HUES6 (cell line): Measurements from ENCODE around the gene ZSWIM1.

ENCODE experiments used
- H3K27ac ChIP-seq: 2 replicates; pipeline ENCODE4 v1.7.0; 2013; ENCODE audit warnings: low read depth, mild to moderate bottlenecking, low read length, inconsistent platforms
- H3K27me3 ChIP-seq: 2 replicates; pipeline ENCODE4 v1.6.1; 2013; ENCODE audit warnings: low read length; ENCODE audit not compliant: control insufficient read depth, insufficient read depth
- H3K36me3 ChIP-seq: 2 replicates; pipeline ENCODE4 v1.6.1; 2013; ENCODE audit warnings: low read length; ENCODE audit not compliant: control insufficient read depth, insufficient read depth
- H3K4me1 ChIP-seq: 2 replicates; pipeline ENCODE4 v1.6.1; 2013; ENCODE audit warnings: low read length; ENCODE audit not compliant: control insufficient read depth, insufficient read depth
- H3K4me3 ChIP-seq: 2 replicates; pipeline ENCODE4 v1.5.1; 2013; ENCODE audit warnings: low read depth, low read length
- H3K9ac ChIP-seq: one replicate; pipeline ENCODE4 v1.6.1; 2013; ENCODE audit warnings: mild to moderate bottlenecking, low read length
- H3K9me3 ChIP-seq: 2 replicates; pipeline ENCODE4 v1.6.1; 2013; ENCODE audit warnings: low read depth, low read length; ENCODE audit not compliant: control insufficient read depth, insufficient read depth

ZSWIM1 gene

DNA sequence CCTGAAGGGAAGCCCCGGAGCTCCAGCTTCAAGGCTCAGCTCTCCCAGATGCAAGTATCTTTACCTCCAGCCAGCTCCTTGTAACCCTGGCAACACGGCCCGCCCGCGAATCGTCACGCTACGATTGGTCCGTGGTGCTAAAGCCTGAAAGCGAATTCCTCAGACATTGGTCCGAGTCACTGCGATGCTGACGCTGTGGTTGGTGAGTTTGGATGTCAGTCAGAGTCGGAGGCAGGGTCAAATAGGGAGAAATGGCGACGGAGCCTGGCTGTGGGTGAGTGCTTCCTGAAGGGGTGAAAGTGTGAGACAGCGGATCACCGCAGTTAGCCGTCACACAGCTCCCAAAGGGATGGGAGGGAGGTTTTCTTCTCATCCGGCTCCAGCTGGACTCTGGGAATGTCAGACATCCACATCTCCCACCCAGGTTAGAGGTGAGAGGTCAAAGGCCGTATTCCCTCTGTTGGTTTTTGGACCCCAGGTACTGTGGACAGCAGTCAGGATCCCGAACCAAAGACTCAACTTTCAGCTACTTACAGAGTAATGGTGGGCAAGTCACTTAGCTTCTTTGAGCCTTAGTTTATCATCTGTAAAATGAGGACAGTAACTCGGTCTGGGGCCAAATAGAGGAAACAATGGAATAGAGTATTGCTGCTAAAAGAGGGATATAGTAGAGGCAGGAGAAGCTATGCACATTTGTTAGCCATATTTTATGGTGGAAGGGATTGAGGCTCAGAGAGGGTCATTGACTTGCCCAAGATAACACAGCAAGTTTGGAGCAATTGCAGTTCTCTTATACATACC is at the start of gene ZSWIM1:
Gene ZSWIM1, plus strand, starts transcription at position 240 of the 801 bp plus-strand sequence. CDS start 1,366 bp downstream, outside the sequence.
- Histone ChIP-seq H3K4me3 (peak within 1 kb of the TSS; percentile 81), H3K9ac (peak within 1 kb of the TSS; percentile 75), H3K27ac (no peak within 1 kb of the TSS), H3K27me3 (no peaks in the 10 kb centered on the region), H3K36me3 (peaks cover 44% of the 10 kb centered on the region), H3K4me1 (no peaks in the 10 kb centered on the region), H3K9me3 (no peaks in the 10 kb centered on the region)

DNA sequence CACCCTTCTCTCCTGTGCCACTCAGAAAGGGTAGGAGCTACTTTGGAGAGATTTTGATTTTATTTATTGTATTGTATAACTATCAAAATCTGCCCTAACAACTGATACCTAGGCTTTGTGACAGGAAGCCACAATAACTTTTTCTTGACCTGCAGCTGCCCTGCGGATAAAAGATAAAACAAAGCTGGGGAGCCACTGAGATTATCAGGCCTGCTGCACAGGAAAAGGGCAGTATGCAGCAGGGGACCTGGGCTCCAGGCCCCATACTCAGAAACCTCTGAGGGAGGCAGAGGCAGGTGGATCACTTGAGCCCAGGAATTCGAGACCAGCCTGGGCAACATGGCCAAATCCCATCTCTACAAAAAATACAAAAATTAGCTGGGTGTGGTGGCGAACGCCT is 48.4 kb upstream of the ZSWIM1 start:
- Histone ChIP-seq H3K9me3 (no peaks in the 10 kb centered on the region), H3K4me1 (peaks cover 28% of the 10 kb centered on the region), H3K9ac (no peak overlapping the region), H3K27ac (no peak overlapping the region), H3K27me3 (no peaks in the 10 kb centered on the region), H3K36me3 (peaks cover 16% of the 10 kb centered on the region; the same call in 1 of the 2 replicates), H3K4me3 (no peak overlapping the region)

GRCh38 chr20:45833030-45833882 is 47.8 kb upstream of the ZSWIM1 start, which contains the start of gene SNX21:
SNX21 (plus strand) TSS chr20:45833799; CDS start chr20:45833920, 121 bp downstream.
- Histone ChIP-seq H3K4me3 (peak within 1 kb of the TSS; percentile 70), H3K36me3 (peaks cover 21% of the 10 kb centered on the region; the same call in 1 of the 2 replicates), H3K27me3 (no peaks in the 10 kb centered on the region), H3K27ac (peak within 1 kb of the TSS; percentile 33; the same call in 1 of the 2 replicates), H3K4me1 (peaks cover 27% of the 10 kb centered on the region), H3K9me3 (no peaks in the 10 kb centered on the region), H3K9ac (peak within 1 kb of the TSS; percentile 67)

DNA sequence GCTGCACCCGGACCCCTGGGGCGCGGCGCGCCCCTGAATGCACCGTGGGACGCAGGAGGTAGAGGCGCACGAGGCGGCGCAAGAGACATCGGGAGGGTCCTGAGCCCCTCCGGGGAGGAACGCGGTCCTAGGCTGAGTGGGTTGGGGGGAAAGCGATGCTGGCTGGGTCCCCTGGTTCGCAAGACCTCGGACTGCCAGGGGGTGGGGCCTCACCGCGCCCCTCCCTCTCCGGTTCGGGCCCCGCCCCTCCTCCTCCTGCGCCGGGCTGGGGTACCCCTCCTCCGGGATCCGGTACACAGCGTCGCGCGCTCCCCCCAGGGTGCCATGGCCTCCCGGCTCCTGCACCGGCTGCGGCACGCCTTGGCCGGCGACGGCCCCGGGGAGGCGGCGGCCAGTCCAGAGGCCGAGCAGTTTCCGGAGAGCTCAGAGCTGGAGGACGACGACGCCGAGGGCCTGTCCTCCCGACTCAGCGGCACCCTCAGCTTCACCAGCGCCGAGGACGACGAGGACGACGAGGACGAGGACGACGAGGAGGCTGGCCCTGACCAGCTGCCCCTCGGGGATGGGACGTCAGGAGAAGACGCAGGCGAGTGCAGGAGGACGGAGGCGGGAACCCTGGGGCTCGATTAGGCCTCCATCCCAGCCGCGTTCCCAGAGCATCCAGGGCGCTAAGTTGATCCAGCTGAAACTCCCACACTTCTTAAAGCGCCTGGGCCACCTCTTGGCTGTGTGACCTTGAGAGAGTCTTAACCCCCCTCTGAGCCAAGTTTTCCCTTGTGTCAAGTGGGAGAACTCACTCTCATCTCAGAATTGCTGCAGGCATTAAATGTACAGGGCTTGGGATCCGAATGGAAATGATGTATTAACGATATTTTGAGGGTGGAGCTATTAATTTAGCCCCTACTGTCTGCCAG is 46.9 kb upstream of the ZSWIM1 start:
- H3K27ac ChIP-seq: peak overlapping the region; percentile 33; the same call in 1 of the 2 replicates
- no peaks in the 10 kb centered on the region for H3K9me3 ChIP-seq
- no peaks in the 10 kb centered on the region for H3K27me3 ChIP-seq
- H3K36me3 ChIP-seq: peaks cover 22% of the 10 kb centered on the region; the same call in 1 of the 2 replicates
- H3K4me3 ChIP-seq: peak overlapping the region; percentile 70
- peaks cover 22% of the 10 kb centered on the region for H3K4me1 ChIP-seq
- H3K9ac ChIP-seq: peak overlapping the region; percentile 47

DNA sequence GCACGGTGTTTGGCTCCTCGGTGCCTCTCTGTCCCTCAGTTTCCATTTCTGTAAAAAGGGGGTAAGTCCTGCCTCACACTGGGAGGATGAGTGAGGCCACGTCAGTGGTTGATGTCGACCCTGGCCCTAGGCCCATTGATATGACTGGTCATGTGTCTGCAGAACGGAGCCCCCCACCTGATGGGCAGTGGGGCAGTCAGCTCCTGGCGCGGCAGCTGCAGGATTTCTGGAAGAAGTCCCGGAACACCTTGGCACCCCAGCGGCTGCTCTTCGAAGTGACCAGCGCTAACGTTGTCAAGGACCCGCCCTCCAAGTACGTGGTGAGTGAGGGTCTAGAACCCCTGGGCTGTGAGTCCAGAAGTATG is 46.2 kb upstream of the ZSWIM1 start:
- no peak overlapping the region for H3K27ac ChIP-seq
- peaks cover 23% of the 10 kb centered on the region; the same call in 1 of the 2 replicates for H3K36me3 ChIP-seq
- no peaks in the 10 kb centered on the region for H3K9me3 ChIP-seq
- H3K4me1 ChIP-seq: peaks cover 22% of the 10 kb centered on the region
- H3K9ac ChIP-seq: no peak overlapping the region
- no peaks in the 10 kb centered on the region for H3K27me3 ChIP-seq
- peak overlapping the region; percentile 70 for H3K4me3 ChIP-seq

DNA sequence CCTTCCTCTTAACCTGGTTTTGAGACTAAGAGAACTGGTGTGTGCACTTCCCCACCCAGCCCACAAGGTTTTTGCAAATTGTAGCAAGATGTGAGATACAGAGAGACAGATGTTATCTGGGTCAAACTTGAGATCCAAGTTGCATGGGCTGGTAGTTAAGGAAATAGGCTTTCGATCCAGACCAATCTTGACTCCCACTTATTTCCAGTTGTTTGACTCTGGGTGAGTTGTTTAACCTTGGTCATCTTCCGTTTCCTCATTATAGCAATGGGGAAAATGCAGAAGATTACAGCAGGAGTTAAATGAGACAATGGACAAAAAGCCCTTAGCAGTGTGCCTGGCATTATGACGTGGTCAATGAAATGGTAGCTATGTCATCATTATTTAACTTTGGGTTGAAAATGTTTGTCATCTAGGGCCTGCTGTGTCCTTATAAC is 45.7 kb upstream of the ZSWIM1 start:
- H3K4me3 ChIP-seq: 0 out of 2 replicates have a peak overlapping the region, but pooled peaks have one; percentile 1
- H3K9me3 ChIP-seq: no peaks in the 10 kb centered on the region
- H3K27ac ChIP-seq: no peak overlapping the region
- H3K4me1 ChIP-seq: peaks cover 22% of the 10 kb centered on the region
- no peak overlapping the region for H3K9ac ChIP-seq
- no peaks in the 10 kb centered on the region for H3K27me3 ChIP-seq
- H3K36me3 ChIP-seq: peaks cover 29% of the 10 kb centered on the region

DNA sequence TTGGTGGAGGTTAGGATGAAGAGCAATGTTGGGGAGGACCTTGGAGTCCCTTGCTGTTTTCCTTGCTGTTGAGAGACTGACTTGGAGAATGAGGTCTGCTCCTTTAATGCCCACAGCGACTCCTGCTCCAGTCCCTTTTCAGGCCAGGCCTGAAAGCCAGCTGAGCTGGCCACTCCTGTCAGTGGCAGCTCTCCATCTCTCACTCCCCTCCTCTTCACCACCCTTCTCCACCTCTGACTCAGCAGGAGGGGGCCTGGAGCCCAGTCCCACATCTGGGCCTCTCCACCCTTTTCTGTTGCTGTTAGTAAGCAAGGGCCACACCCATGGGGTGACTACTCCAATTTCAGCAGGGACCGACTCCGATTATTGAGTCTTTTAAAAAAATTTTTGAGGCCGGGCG is 45.2 kb upstream of the ZSWIM1 start:
- Histone ChIP-seq H3K9ac (no peak overlapping the region), H3K4me1 (peaks cover 22% of the 10 kb centered on the region), H3K36me3 (peaks cover 34% of the 10 kb centered on the region), H3K27ac (no peak overlapping the region), H3K4me3 (0 out of 2 replicates have a peak overlapping the region, but pooled peaks have one; percentile 1), H3K27me3 (no peaks in the 10 kb centered on the region), H3K9me3 (no peaks in the 10 kb centered on the region)

- Histone ChIP-seq H3K36me3 (peaks cover 44% of the 10 kb centered on the region), H3K9me3 (no peaks in the 10 kb centered on the region), H3K4me1 (peaks cover 22% of the 10 kb centered on the region), H3K27me3 (no peaks in the 10 kb centered on the region), H3K27ac (no peak overlapping the region), H3K9ac (no peak overlapping the region), H3K4me3 (no peak overlapping the region)
Measured at GRCh38 chr20:45836841-45837240, 44.2 kb upstream of the ZSWIM1 start.

DNA sequence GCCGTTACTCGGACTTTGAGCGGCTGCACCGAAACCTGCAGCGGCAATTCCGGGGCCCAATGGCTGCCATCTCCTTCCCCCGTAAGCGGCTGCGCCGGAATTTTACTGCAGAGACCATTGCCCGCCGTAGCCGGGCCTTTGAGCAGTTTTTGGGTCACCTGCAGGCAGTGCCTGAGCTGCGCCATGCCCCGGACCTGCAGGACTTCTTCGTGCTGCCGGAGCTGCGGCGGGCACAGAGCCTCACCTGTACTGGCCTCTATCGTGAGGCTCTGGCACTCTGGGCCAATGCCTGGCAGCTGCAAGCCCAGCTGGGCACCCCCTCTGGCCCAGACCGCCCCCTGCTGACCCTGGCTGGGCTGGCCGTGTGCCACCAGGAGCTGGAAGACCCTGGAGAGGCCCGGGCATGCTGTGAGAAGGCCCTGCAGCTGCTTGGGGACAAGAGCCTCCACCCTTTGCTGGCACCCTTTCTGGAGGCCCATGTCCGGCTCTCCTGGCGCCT is 40.3 kb upstream of the ZSWIM1 start:
- Histone ChIP-seq H3K27me3 (no peaks in the 10 kb centered on the region), H3K36me3 (peaks cover 74% of the 10 kb centered on the region), H3K4me3 (no peak overlapping the region), H3K9me3 (no peaks in the 10 kb centered on the region), H3K4me1 (peaks cover 2% of the 10 kb centered on the region; the same call in 1 of the 2 replicates), H3K27ac (no peak overlapping the region), H3K9ac (no peak overlapping the region)
